ENCODE measurements around the gene SGTB. TPM values are rescaled to one million over a fixed set of nuclear protein-coding genes. Genes with fewer than 3 reads are reported as not detected.

Gene SGTB
- total and polyA plus RNA-seq, 2 experiments from 2014 or later, result 8.0 to 12.5 TPM

GRCh38 chr5:65695896-65696295, 26.0 kb downstream of the SGTB start:
- no peaks in the 10 kb centered on the region for H3K27me3 Mint-ChIP-seq (ENCODE audit: insufficient read depth, low read depth, poor library complexity)
- no peak overlapping the region for H3K27ac Mint-ChIP-seq
- Histone ChIP-seq H3K27me3 (ENCODE audit: insufficient read depth) (no peaks in the 10 kb centered on the region), H3K4me3 (no peak overlapping the region), H3K4me2 (peak overlapping the region; percentile 42; the same call in 1 of the 2 replicates), H3F3A (replicated peaks; ENCODE audit: low read depth) (no peaks in the 10 kb centered on the region), H3K36me3 (ENCODE audit: insufficient read depth) (no peaks in the 10 kb centered on the region), H3K79me2 (replicated peaks; ENCODE audit: insufficient read depth) (no peaks in the 10 kb centered on the region), H3K27ac (ENCODE audit: low read depth) (0 out of 2 replicates have a peak overlapping the region, but pooled peaks have one; percentile 45), H2AFZ (no peak overlapping the region), H4K20me1 (replicated peaks; ENCODE audit: insufficient read depth) (no peaks in the 10 kb centered on the region), H3K4me1 (ENCODE audit: insufficient read depth) (peaks cover 10% of the 10 kb centered on the region), H3K9me2 (ENCODE audit: insufficient read depth) (no peaks in the 10 kb centered on the region)
- no peaks in the 10 kb centered on the region for H3K36me3 Mint-ChIP-seq (ENCODE audit: low read depth)
- peak; percentile 25 for DNase-seq (ENCODE audit: low spot score)
- ATAC-seq, result peak; percentile 66
- TF ChIP-seq POLR2AphosphoS5 (IDR thresholded peaks at IDR 0.05; ENCODE audit: low read depth) (no peak), JUNB (IDR thresholded peaks at IDR 0.05; ENCODE audit: unreplicated experiment) (no peak), CTCF (conservative IDR thresholded peaks at IDR 0.05; ENCODE audit: low read depth in 2 of 2) (no peak), EZH2 (IDR thresholded peaks at IDR 0.05; ENCODE audit: low read depth, unreplicated experiment) (no peak), ZNF114 (CRISPR knock-in tag; IDR thresholded peaks at IDR 0.05) (no peak), ZNF331 (CRISPR knock-in tag; IDR thresholded peaks at IDR 0.05; ENCODE audit: low read depth) (no peak), ETS1 (IDR thresholded peaks at IDR 0.05) (no peak), EZH2phosphoT487 (IDR thresholded peaks at IDR 0.05; ENCODE audit: unreplicated experiment) (no peak), STAT1 (IDR thresholded peaks at IDR 0.05; ENCODE audit: unreplicated experiment) (no peak), NANOG (IDR thresholded peaks at IDR 0.05; ENCODE audit: borderline replicate concordance) (no peak), CREB1 (CRISPR knock-in tag; IDR thresholded peaks at IDR 0.05; ENCODE audit: low read depth) (no peak)
- TF ChIP-seq, protein P1, sequence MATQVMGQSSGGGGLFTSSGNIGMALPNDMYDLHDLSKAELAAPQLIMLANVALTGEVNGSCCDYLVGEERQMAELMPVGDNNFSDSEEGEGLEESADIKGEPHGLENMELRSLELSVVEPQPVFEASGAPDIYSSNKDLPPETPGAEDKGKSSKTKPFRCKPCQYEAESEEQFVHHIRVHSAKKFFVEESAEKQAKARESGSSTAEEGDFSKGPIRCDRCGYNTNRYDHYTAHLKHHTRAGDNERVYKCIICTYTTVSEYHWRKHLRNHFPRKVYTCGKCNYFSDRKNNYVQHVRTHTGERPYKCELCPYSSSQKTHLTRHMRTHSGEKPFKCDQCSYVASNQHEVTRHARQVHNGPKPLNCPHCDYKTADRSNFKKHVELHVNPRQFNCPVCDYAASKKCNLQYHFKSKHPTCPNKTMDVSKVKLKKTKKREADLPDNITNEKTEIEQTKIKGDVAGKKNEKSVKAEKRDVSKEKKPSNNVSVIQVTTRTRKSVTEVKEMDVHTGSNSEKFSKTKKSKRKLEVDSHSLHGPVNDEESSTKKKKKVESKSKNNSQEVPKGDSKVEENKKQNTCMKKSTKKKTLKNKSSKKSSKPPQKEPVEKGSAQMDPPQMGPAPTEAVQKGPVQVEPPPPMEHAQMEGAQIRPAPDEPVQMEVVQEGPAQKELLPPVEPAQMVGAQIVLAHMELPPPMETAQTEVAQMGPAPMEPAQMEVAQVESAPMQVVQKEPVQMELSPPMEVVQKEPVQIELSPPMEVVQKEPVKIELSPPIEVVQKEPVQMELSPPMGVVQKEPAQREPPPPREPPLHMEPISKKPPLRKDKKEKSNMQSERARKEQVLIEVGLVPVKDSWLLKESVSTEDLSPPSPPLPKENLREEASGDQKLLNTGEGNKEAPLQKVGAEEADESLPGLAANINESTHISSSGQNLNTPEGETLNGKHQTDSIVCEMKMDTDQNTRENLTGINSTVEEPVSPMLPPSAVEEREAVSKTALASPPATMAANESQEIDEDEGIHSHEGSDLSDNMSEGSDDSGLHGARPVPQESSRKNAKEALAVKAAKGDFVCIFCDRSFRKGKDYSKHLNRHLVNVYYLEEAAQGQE (IDR thresholded peaks at IDR 0.05; ENCODE audit: unreplicated experiment), result no peak
- TF ChIP-seq, protein P2, sequence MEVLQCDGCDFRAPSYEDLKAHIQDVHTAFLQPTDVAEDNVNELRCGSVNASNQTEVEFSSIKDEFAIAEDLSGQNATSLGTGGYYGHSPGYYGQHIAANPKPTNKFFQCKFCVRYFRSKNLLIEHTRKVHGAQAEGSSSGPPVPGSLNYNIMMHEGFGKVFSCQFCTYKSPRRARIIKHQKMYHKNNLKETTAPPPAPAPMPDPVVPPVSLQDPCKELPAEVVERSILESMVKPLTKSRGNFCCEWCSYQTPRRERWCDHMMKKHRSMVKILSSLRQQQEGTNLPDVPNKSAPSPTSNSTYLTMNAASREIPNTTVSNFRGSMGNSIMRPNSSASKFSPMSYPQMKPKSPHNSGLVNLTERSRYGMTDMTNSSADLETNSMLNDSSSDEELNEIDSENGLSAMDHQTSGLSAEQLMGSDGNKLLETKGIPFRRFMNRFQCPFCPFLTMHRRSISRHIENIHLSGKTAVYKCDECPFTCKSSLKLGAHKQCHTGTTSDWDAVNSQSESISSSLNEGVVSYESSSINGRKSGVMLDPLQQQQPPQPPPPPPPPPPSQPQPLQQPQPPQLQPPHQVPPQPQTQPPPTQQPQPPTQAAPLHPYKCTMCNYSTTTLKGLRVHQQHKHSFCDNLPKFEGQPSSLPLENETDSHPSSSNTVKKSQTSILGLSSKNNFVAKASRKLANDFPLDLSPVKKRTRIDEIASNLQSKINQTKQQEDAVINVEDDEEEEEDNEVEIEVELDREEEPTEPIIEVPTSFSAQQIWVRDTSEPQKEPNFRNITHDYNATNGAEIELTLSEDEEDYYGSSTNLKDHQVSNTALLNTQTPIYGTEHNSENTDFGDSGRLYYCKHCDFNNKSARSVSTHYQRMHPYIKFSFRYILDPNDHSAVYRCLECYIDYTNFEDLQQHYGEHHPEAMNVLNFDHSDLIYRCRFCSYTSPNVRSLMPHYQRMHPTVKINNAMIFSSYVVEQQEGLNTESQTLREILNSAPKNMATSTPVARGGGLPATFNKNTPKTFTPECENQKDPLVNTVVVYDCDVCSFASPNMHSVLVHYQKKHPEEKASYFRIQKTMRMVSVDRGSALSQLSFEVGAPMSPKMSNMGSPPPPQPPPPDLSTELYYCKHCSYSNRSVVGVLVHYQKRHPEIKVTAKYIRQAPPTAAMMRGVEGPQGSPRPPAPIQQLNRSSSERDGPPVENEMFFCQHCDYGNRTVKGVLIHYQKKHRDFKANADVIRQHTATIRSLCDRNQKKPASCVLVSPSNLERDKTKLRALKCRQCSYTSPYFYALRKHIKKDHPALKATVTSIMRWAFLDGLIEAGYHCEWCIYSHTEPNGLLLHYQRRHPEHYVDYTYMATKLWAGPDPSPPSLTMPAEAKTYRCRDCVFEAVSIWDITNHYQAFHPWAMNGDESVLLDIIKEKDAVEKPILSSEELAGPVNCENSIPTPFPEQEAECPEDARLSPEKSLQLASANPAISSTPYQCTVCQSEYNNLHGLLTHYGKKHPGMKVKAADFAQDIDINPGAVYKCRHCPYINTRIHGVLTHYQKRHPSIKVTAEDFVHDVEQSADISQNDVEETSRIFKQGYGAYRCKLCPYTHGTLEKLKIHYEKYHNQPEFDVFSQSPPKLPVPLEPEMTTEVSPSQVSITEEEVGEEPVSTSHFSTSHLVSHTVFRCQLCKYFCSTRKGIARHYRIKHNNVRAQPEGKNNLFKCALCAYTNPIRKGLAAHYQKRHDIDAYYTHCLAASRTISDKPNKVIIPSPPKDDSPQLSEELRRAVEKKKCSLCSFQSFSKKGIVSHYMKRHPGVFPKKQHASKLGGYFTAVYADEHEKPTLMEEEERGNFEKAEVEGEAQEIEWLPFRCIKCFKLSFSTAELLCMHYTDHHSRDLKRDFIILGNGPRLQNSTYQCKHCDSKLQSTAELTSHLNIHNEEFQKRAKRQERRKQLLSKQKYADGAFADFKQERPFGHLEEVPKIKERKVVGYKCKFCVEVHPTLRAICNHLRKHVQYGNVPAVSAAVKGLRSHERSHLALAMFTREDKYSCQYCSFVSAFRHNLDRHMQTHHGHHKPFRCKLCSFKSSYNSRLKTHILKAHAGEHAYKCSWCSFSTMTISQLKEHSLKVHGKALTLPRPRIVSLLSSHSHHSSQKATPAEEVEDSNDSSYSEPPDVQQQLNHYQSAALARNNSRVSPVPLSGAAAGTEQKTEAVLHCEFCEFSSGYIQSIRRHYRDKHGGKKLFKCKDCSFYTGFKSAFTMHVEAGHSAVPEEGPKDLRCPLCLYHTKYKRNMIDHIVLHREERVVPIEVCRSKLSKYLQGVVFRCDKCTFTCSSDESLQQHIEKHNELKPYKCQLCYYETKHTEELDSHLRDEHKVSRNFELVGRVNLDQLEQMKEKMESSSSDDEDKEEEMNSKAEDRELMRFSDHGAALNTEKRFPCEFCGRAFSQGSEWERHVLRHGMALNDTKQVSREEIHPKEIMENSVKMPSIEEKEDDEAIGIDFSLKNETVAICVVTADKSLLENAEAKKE (CRISPR knock-in tag; IDR thresholded peaks at IDR 0.05), result no peak
- H3K9me3 Mint-ChIP-seq, result no peaks in the 10 kb centered on the region; the same call in 2 of the 3 replicates
- H3K4me3 Mint-ChIP-seq, result no peak overlapping the region
- H3K4me1 Mint-ChIP-seq, result no peaks in the 10 kb centered on the region

All from GM23338 (cell line).